ENCODE data around the gene KIAA1191.

- TF ChIP-seq EP300 (IDR thresholded peaks at IDR 0.05; ENCODE audit: low read depth) (no peak), CTCF (IDR thresholded peaks at IDR 0.05) (no peak)
These were observed 24.9 kb upstream of the KIAA1191 start for GRCh38 chr5:176386491-176386890.
